Sigmoid colon (tissue), 4 donors: Measurements from ENCODE around the gene STEAP4.

ENCODE experiments used
- EP300 ChIP-seq, 4 donors: sonication (generic); formaldehyde crosslinking; IDR thresholded peaks; one replicate each; pipeline ENCODE4 v1.6.1; 2017; ENCODE audit warnings: antibody characterized with exemption in 4 of 4
- POLR2A ChIP-seq, 2 donors: fragments of 450-650 bp; IDR thresholded peaks; one replicate each; pipeline ENCODE4 v1.6.1; 2016; ENCODE audit warnings: antibody characterized with exemption in 2 of 2, mild to moderate bottlenecking in 2 of 2, moderate library complexity in 2 of 2
- POLR2AphosphoS5 ChIP-seq, 4 donors: sonication (generic); formaldehyde crosslinking; IDR thresholded peaks; one replicate each; pipeline ENCODE4 v1.6.1; 2017; ENCODE audit warnings: antibody characterized with exemption in 4 of 4
- TF ChIP-seq, protein P1 (sequence below), 4 experiments: fragments of 450-650 bp in 3 of 4; fragments of 200-600 bp in 1 of 4; IDR thresholded peaks; one replicate each; pipeline ENCODE4 v1.5.1; 2016 to 2019; ENCODE audit warnings: antibody characterized with exemption in 4 of 4, mild to moderate bottlenecking in 3 of 4, moderate library complexity in 2 of 4

DNA sequence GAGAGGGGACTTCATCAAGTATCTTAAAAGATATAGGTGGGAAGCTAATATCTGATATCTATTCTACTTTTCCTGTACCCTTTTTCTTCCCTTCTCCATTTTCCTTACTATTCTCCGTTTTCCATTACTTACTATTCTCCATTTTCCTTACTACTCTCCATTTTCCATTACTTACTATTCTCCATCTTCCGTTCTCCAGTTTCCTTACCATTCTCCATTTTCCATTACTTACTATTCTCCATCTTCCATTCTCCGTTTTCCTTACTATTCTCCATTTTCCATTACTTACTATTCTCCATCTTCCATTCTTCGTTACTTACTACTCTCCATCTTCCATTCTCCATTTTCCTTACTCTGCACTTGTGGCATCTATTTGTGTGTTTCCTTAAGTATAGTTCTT lies 39.3 kb downstream of the STEAP4 start:
- TF ChIP-seq POLR2A (IDR thresholded peaks at IDR 0.05): no peak
- TF ChIP-seq POLR2AphosphoS5 (IDR thresholded peaks at IDR 0.05): no peak
- TF ChIP-seq, protein P1, sequence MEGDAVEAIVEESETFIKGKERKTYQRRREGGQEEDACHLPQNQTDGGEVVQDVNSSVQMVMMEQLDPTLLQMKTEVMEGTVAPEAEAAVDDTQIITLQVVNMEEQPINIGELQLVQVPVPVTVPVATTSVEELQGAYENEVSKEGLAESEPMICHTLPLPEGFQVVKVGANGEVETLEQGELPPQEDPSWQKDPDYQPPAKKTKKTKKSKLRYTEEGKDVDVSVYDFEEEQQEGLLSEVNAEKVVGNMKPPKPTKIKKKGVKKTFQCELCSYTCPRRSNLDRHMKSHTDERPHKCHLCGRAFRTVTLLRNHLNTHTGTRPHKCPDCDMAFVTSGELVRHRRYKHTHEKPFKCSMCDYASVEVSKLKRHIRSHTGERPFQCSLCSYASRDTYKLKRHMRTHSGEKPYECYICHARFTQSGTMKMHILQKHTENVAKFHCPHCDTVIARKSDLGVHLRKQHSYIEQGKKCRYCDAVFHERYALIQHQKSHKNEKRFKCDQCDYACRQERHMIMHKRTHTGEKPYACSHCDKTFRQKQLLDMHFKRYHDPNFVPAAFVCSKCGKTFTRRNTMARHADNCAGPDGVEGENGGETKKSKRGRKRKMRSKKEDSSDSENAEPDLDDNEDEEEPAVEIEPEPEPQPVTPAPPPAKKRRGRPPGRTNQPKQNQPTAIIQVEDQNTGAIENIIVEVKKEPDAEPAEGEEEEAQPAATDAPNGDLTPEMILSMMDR (IDR thresholded peaks at IDR 0.05): no peak
- no peak for TF ChIP-seq EP300 (IDR thresholded peaks at IDR 0.05)
